T-cell (primary cell): ENCODE data around the gene ERCC2. TPM values are rescaled to one million over a fixed set of nuclear protein-coding genes. Genes with fewer than 3 reads are reported as not detected.

Experiments used
- ATAC-seq, 4 experiments: fragments of 200-7000 bp in 3 of 4; fragments of 150-1000 bp in 1 of 4; cut with Tn5 transposase; replicated peaks in 1 of 4; 1 replicate in 3 of 4; 2 replicates in 1 of 4; pipeline ENCODE4 v1.10.0; 2021; ENCODE audit warnings: moderate library complexity in 3 of 4, mild to moderate bottlenecking in 2 of 4, moderate number of reproducible peaks in 1 of 4
- CTCF ChIA-PET, 2 donors: fragments of 300-600 bp; sonication (Branson Sonifier 250); formaldehyde crosslinking; loops; one replicate each; lab custom pipeline; 2022; ENCODE audit warnings: antibody characterized with exemption in 2 of 2; lab: Charles Lee
- POLR2A ChIA-PET, 2 donors: fragments of 300-600 bp; sonication (Branson Sonifier 250); formaldehyde crosslinking; loops; one replicate each; lab custom pipeline; 2022; ENCODE audit warnings: antibody characterized with exemption in 2 of 2; lab: Charles Lee
- DNase-seq, 35 experiments: peaks; one replicate each; pipeline versions ENCODE4 v3.0.0 to v3.0.0-alpha.2; 2013 to 2023
- H3K27ac ChIP-seq: one replicate; pipeline ENCODE4 v1.5.1; 2013; ENCODE audit warnings: low read length
- H3K27me3 ChIP-seq, 2 experiments: replicated peaks in 1 of 2; 1 replicate in 1 of 2; 2 replicates in 1 of 2; pipeline versions ENCODE4 v1.6.1 to v1.7.0; 2013; ENCODE audit warnings: low read length in 1 of 2, mixed read lengths in 1 of 2; ENCODE audit not compliant: control insufficient read depth in 2 of 2, insufficient read depth in 2 of 2; ENCODE audit errors: extremely low read depth in 1 of 2
- H3K36me3 ChIP-seq, 2 donors: 1 replicate in 1 of 2; 2 replicates in 1 of 2; pipeline versions ENCODE4 v1.6.1 to v1.7.0; 2013; ENCODE audit warnings: low read length in 1 of 2; ENCODE audit not compliant: control insufficient read depth in 2 of 2, insufficient read depth in 1 of 2; ENCODE audit errors: extremely low read depth in 1 of 2
- H3K4me1 ChIP-seq, 2 experiments: 1 replicate in 1 of 2; 2 replicates in 1 of 2; pipeline versions ENCODE4 v1.6.1 to v1.7.0; 2013; ENCODE audit warnings: low read length in 2 of 2, mixed read lengths in 1 of 2; ENCODE audit not compliant: insufficient read depth in 2 of 2, control insufficient read depth in 1 of 2; ENCODE audit errors: extremely low read depth in 1 of 2
- H3K4me3 ChIP-seq, 2 donors: 1 replicate in 1 of 2; 2 replicates in 1 of 2; pipeline versions ENCODE4 v1.5.1 to v1.7.0; 2013; ENCODE audit warnings: mild to moderate bottlenecking in 2 of 2, low read length in 1 of 2, moderate library complexity in 1 of 2; ENCODE audit not compliant: control insufficient read depth in 1 of 2; ENCODE audit errors: extremely low read depth in 1 of 2
- H3K9me3 ChIP-seq: 2 replicates; pipeline ENCODE4 v1.7.0; 2013
- H3K27ac Mint-ChIP-seq, 2 donors: one replicate each; pipeline ENCODE4 v1.8.0; 2020 to 2021; ENCODE audit warnings: mild to moderate bottlenecking in 2 of 2, mixed read lengths in 2 of 2
- H3K27me3 Mint-ChIP-seq, 2 donors: one replicate each; pipeline ENCODE4 v1.8.0; 2021 to 2022; ENCODE audit warnings: mixed read lengths in 2 of 2
- H3K36me3 Mint-ChIP-seq: one replicate; pipeline ENCODE4 v1.8.0; 2021; ENCODE audit warnings: mixed read lengths
- H3K4me1 Mint-ChIP-seq, 3 donors: one replicate each; pipeline ENCODE4 v1.8.0; 2020 to 2022; ENCODE audit warnings: mixed read lengths in 3 of 3, mild to moderate bottlenecking in 1 of 3
- H3K4me3 Mint-ChIP-seq, 3 donors: one replicate each; pipeline ENCODE4 v1.8.0; 2020 to 2022; ENCODE audit warnings: mild to moderate bottlenecking in 3 of 3, mixed read lengths in 3 of 3, moderate library complexity in 3 of 3
- H3K9me3 Mint-ChIP-seq, 3 donors: one replicate each; pipeline ENCODE4 v1.8.0; 2020 to 2022; ENCODE audit warnings: mixed read lengths in 3 of 3
- WGBS: methylation state at CpG from one replicate; pipeline ENCODE4 v1.1.5; 2013; ENCODE audit warnings: missing lambda C conversion rate; ENCODE audit not compliant: insufficient coverage; 5-methylcytosine and 5-hydroxymethylcytosine counted together
- total RNA-seq, 35 experiments: library from RNA in 6 of 35; stranded (reverse) in 6 of 35; fragments of 120-200 nt in 1 of 35; gene quantifications; one replicate each; pipeline versions ENCODE4 v1.2.1 to v1.2.4 and lab custom pipeline; 2013 to 2026

ERCC2 gene
- total RNA-seq, 5 donors from 2014 or later (not counting 1 experiment from before 2014, with no cell fraction given) = 14.5 to 23.2 (median 21.3) TPM

DNA sequence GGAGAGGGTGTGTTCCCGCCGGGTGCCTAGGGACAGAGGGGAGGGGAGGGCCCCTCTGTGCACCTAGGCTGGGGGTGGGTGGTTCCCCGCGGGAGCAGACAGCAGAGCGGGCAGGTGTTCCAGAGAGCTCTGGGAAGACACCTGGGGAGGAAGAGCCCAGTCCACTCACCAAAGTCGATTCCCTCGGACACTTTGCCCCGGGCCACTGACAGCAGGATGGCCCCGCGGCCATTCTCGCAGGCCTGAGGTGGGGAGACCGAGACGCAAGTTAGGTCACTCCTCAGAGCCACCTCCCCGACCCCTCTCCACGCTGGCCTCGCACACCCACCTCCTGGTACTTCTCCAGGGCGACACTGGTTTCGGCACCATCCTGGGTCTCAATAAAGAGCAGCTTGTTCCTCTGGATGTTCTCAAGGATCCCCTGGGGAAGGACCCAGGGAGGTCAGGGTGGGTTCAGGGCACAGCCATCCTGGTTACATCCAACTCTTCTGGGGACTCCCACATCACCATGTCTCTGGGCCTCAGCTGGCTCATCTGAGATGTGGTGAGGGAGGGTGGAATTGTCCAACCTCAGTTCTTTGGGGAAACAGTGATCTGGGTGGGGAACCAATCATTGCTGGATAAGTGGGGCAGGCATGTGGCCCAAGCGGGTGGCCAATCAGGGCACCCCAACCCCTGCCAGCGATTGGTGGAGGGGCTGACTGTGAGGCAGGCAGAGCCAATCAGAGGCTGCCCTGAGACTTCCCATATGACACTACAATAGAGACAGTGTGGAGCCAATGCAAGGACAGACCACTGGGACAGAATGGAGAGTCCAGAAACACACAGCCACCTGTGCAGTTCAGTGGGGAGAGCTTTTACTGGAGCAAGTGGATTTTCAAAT, 17.2 kb downstream of the ERCC2 start:
- Histone ChIP-seq H3K36me3 (peaks cover 9 to 19% of the 10 kb centered on the region in 2 donors), H3K4me3 (no peak overlapping the region), H3K9me3 (no peaks in the 10 kb centered on the region), H3K27me3 (no peaks in the 10 kb centered on the region), H3K4me1 (peaks cover 0 to 4% of the 10 kb centered on the region in 2 experiments), H3K27ac (no peak overlapping the region)
- ChIA-PET POLR2A (no interaction called here), CTCF (no interaction called here)
- Mint-ChIP-seq H3K27ac (no peak overlapping the region), H3K27me3 (no peaks in the 10 kb centered on the region), H3K36me3 (peaks cover 28% of the 10 kb centered on the region), H3K9me3 (no peaks in the 10 kb centered on the region), H3K4me1 (no peaks in the 10 kb centered on the region), H3K4me3 (no peak overlapping the region)
- WGBS = 100% methylated on average over 15 of the region's 20 CpGs
- DNase-seq (no peak), ATAC-seq (no peak)

DNA sequence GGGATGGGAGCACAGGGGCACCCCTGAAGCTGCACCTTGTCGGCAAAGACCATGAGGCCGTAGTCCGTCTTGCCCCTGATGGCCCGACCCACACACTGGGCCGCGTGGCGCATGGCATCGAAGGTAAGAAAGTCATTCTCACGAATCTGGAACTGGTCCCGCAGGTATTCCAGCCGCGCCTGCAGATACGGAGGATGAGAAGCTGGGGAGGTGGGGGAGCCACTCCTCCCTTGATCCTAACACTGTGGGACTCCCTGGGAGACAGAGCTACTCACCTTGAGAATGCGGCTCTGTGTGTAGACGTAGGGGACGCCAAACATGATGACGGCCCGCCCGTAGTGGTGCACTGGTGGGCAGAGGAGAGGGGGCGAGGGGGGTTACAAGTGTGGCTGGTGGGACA, 17.9 kb downstream of the ERCC2 start:
- H3K36me3 ChIP-seq = peaks cover 9 to 19% of the 10 kb centered on the region in 2 donors
- WGBS = 91% methylated on average over 12 of the region's 20 CpGs
- ATAC-seq (no peak), DNase-seq (no peak)
- Mint-ChIP-seq H3K4me1 (no peaks in the 10 kb centered on the region), H3K27ac (no peak overlapping the region), H3K9me3 (no peaks in the 10 kb centered on the region), H3K4me3 (no peak overlapping the region), H3K27me3 (no peaks in the 10 kb centered on the region), H3K36me3 (peaks cover 22% of the 10 kb centered on the region)
- no peak overlapping the region for H3K4me3 ChIP-seq
- no peaks in the 10 kb centered on the region for H3K9me3 ChIP-seq
- peaks cover 0 to 4% of the 10 kb centered on the region in 2 experiments for H3K4me1 ChIP-seq
- H3K27me3 ChIP-seq = peaks cover 0 to 7% of the 10 kb centered on the region in 2 experiments
- CTCF ChIA-PET = no interaction called here
- no peak overlapping the region for H3K27ac ChIP-seq
- POLR2A ChIA-PET = no interaction called here

GRCh38 chr19:45352062-45352461, 18.3 kb downstream of the ERCC2 start:
- peaks cover 9 to 19% of the 10 kb centered on the region in 2 donors for H3K36me3 ChIP-seq
- no peak overlapping the region for H3K27ac ChIP-seq
- Mint-ChIP-seq H3K27ac (no peak overlapping the region), H3K4me1 (no peaks in the 10 kb centered on the region), H3K27me3 (no peaks in the 10 kb centered on the region), H3K4me3 (no peak overlapping the region), H3K36me3 (peaks cover 22% of the 10 kb centered on the region), H3K9me3 (no peaks in the 10 kb centered on the region)
- DNase-seq (no peak), ATAC-seq (no peak)
- H3K4me1 ChIP-seq = peaks cover 0 to 4% of the 10 kb centered on the region in 2 experiments
- CTCF ChIA-PET = no interaction called here
- POLR2A ChIA-PET = no interaction called here
- H3K4me3 ChIP-seq = no peak overlapping the region
- WGBS = 88% methylated on average over 13 of the region's 15 CpGs
- no peaks in the 10 kb centered on the region for H3K9me3 ChIP-seq
- peaks cover 0 to 10% of the 10 kb centered on the region in 2 experiments for H3K27me3 ChIP-seq

DNA sequence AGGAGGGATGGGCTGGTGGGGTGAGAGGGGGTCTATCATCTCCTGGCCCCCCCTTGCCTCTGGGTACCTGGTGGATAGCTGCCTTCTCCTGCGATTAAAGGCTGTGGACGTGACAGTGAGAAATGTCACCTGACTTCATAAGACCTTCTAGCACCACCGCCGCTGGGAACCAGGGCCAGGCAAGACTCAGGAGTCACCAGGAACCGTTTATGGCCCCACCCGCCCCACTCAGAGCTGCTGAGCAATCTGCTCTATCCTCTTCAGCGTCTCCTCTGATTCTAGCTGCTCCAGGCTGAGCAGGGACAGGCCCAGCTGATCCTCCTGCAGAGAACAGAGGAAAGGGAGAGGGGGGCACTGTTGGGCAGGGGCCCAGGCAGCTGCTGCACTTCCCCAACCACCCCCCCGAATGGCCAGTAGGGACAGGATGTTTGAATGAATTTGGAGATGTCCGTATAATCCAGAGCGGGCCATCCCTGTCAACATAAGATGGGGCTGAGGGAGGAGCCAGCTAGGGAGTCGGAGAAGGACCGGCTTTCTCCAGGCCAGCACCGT, 18.9 kb downstream of the ERCC2 start:
- Histone ChIP-seq H3K4me1 (peaks cover 0 to 4% of the 10 kb centered on the region in 2 experiments), H3K36me3 (peaks cover 9 to 19% of the 10 kb centered on the region in 2 donors), H3K9me3 (no peaks in the 10 kb centered on the region), H3K27me3 (peaks cover 0 to 15% of the 10 kb centered on the region in 2 experiments), H3K27ac (no peak overlapping the region), H3K4me3 (no peak overlapping the region)
- ChIA-PET CTCF (no interaction called here), POLR2A (no interaction called here)
- DNase-seq = no peak
- Mint-ChIP-seq H3K4me3 (no peak overlapping the region), H3K9me3 (no peaks in the 10 kb centered on the region), H3K4me1 (no peaks in the 10 kb centered on the region), H3K36me3 (peaks cover 19% of the 10 kb centered on the region), H3K27me3 (no peaks in the 10 kb centered on the region), H3K27ac (no peak overlapping the region)
- ATAC-seq = no peak
- WGBS = 94% methylated on average over 4 of the region's 13 CpGs

DNA sequence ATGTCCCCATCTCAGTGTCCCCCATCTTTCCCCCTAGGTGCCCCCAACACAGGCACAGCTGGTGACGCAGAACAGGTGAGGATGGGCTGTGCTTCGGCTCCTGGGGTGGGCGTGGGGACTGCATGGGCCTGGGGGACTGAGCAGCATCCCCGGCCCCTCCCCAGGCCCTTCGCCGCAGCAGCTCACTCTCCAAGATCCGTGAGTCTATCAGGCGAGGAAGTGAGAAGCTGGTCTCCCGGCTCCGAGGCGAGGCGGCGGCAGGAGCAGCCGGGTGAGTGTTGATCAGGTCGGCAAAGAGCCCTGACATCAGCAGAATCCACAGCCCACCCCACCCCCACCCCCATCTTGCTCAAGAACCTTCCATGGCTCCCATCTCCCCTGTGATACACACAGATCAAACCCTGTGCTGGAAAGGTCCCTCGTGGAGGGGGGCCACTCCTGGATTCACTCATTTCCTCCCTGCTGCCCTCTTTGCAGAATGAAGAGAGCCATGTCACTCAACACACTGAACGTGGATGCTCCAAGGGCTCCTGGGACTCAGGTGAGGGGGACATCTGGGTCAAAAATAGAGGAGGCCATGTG, 19.8 kb downstream of the ERCC2 start:
- ChIA-PET POLR2A (no interaction called here), CTCF (interaction anchor here in 1 of 2 donors (0.6 kb wide), 1 partner anchor 1400 kb away, joined by 3 read pairs; no protein-coding TSS in a partner anchor)
- no peaks in the 10 kb centered on the region for H3K4me1 Mint-ChIP-seq
- Histone ChIP-seq H3K9me3 (no peaks in the 10 kb centered on the region), H3K27ac (no peak overlapping the region), H3K4me1 (peaks cover 0 to 4% of the 10 kb centered on the region in 2 experiments), H3K4me3 (no peak overlapping the region), H3K27me3 (peaks cover 0 to 24% of the 10 kb centered on the region in 2 experiments), H3K36me3 (peaks cover 9 to 19% of the 10 kb centered on the region in 2 donors)
- H3K27me3 Mint-ChIP-seq = peaks cover 5 to 6% of the 10 kb centered on the region in 2 donors
- DNase-seq (no peak), ATAC-seq (no peak)
- no peak overlapping the region for H3K4me3 Mint-ChIP-seq
- 91% methylated on average over 13 of the region's 17 CpGs for WGBS
- no peak overlapping the region for H3K27ac Mint-ChIP-seq
- H3K9me3 Mint-ChIP-seq = no peaks in the 10 kb centered on the region
- peaks cover 18% of the 10 kb centered on the region for H3K36me3 Mint-ChIP-seq

DNA sequence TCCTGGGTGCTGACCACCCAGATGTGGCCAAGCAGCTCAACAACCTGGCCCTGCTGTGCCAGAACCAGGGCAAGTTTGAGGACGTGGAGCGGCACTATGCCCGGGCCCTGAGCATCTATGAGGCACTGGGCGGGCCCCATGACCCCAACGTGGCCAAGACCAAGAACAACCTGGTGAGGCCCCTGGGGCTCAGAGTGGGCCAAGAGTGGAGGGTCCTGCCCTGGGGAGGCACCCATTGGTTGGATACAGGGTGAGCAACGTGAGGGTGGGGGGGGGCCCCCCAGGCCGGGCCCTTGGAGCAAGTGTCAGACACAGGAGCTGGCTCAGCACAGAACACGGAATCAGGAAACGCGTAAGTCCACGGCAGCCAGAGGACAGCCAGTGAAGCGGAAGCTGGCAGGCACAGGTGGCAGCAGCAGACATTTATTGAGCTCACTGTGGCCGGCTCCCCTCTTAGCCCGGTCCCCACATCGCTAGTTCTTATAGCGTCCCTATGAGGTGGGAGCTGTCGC, 20.9 kb downstream of the ERCC2 start:
- no peak overlapping the region for H3K4me3 Mint-ChIP-seq
- H3K27me3 Mint-ChIP-seq = peaks cover 10 to 13% of the 10 kb centered on the region in 2 donors
- Histone ChIP-seq H3K27me3 (peaks cover 0 to 35% of the 10 kb centered on the region in 2 experiments), H3K36me3 (peaks cover 9 to 16% of the 10 kb centered on the region in 2 donors), H3K4me3 (no peak overlapping the region), H3K9me3 (no peaks in the 10 kb centered on the region), H3K4me1 (peaks cover 0 to under 1% of the 10 kb centered on the region in 2 experiments), H3K27ac (no peak overlapping the region)
- CTCF ChIA-PET = no interaction called here
- no peak for DNase-seq
- H3K36me3 Mint-ChIP-seq = peaks cover 13% of the 10 kb centered on the region
- no peaks in the 10 kb centered on the region for H3K4me1 Mint-ChIP-seq
- ATAC-seq = no peak
- no peaks in the 10 kb centered on the region for H3K9me3 Mint-ChIP-seq
- POLR2A ChIA-PET = no interaction called here
- WGBS = 92% methylated on average over 13 of the region's 17 CpGs
- no peak overlapping the region for H3K27ac Mint-ChIP-seq
